Fibroblast of villous mesenchyme (primary cell): Measurements from ENCODE around the gene DIPK1A. TPM values are rescaled to one million over a fixed set of nuclear protein-coding genes. Genes with fewer than 3 reads are reported as not detected.

Experiments used
- DNase-seq: peaks from one replicate; pipeline ENCODE4 v3.0.0-alpha.2; 2010; ENCODE audit warnings: low read depth
- H3K4me3 ChIP-seq: 2 replicates; pipeline ENCODE4 v1.5.1; 2011; ENCODE audit warnings: low read depth, mild to moderate bottlenecking, low read length
- CTCF ChIP-seq: IDR thresholded peaks from 2 replicates; pipeline ENCODE4 v1.5.1; 2012; ENCODE audit warnings: low read depth, mild to moderate bottlenecking, low read length; ENCODE audit not compliant: insufficient read depth
- total RNA-seq: library from RNA; depleted of rRNA; stranded (reverse); fragments of >200 nt; gene quantifications from 2 replicates; pipeline ENCODE4 v1.2.3, GENCODE V29; 2012

The DIPK1A gene
- total RNA-seq, 1 donor: 39.3 TPM

GRCh38 chr1:92951141-92951582, 10.1 kb downstream of the DIPK1A start:
- peak; percentile 76 for DNase-seq
- no peak for TF ChIP-seq CTCF
- no peak overlapping the region for H3K4me3 ChIP-seq

- no peak for TF ChIP-seq CTCF
- peak; percentile 55 for DNase-seq
- no peak overlapping the region for H3K4me3 ChIP-seq
These were observed 11.1 kb downstream of the DIPK1A start for GRCh38 chr1:92949937-92950817.

- TF ChIP-seq CTCF: no peak
- DNase-seq: no peak
- no peak overlapping the region for H3K4me3 ChIP-seq
These were observed 13.2 kb downstream of the DIPK1A start for GRCh38 chr1:92948071-92948470.

GRCh38 chr1:92945748-92946270, 15.5 kb downstream of the DIPK1A start:
- DNase-seq: no peak
- no peak for TF ChIP-seq CTCF
- H3K4me3 ChIP-seq: no peak overlapping the region

GRCh38 chr1:92944901-92945747, 16.1 kb downstream of the DIPK1A start:
- H3K4me3 ChIP-seq: no peak overlapping the region
- no peak for TF ChIP-seq CTCF
- no peak for DNase-seq

- TF ChIP-seq CTCF: no peak
- DNase-seq: no peak
- H3K4me3 ChIP-seq: no peak overlapping the region
These were observed 17.8 kb downstream of the DIPK1A start for GRCh38 chr1:92943502-92943847.
